Sigmoid colon (tissue), 7 donors: ENCODE data around the gene SAP30. TPM values are rescaled to one million over a fixed set of nuclear protein-coding genes. Genes with fewer than 3 reads are reported as not detected.

Source experiments
- DNase-seq: peaks from one replicate; pipeline ENCODE4 v3.0.0-alpha.2; 2019
- H3K27ac ChIP-seq, 4 donors: fragments of 200-600 bp; sonication (generic); one replicate each; pipeline ENCODE4 v1.5.1; 2016 to 2019; ENCODE audit warnings: mild to moderate bottlenecking in 1 of 4
- H3K27me3 ChIP-seq, 3 donors: fragments of 200-600 bp; sonication (generic); one replicate each; pipeline ENCODE4 v1.5.1; 2019; ENCODE audit warnings: mild to moderate bottlenecking in 1 of 3
- H3K36me3 ChIP-seq, 4 donors: fragments of 200-600 bp; sonication (generic); one replicate each; pipeline ENCODE4 v1.5.1; 2016 to 2019
- H3K4me1 ChIP-seq, 4 donors: fragments of 200-600 bp; sonication (generic); one replicate each; pipeline ENCODE4 v1.5.1; 2017 to 2019
- H3K4me3 ChIP-seq, 4 donors: fragments of 200-600 bp; sonication (generic); one replicate each; pipeline ENCODE4 v1.5.1; 2017 to 2019; ENCODE audit warnings: mild to moderate bottlenecking in 2 of 4, moderate library complexity in 1 of 4
- H3K9me3 ChIP-seq, 4 donors: fragments of 200-600 bp in 3 of 4; sonication (generic) in 3 of 4; one replicate each; pipeline versions ENCODE4 v1.5.1 to v1.6.1; 2013 to 2019
- CTCF ChIP-seq, 4 experiments: fragments of 450-650 bp in 3 of 4; fragments of 200-600 bp in 1 of 4; IDR thresholded peaks; one replicate each; pipeline ENCODE4 v1.5.1; 2016 to 2019; ENCODE audit warnings: antibody characterized with exemption in 4 of 4, mild to moderate bottlenecking in 3 of 4, moderate library complexity in 2 of 4
- EP300 ChIP-seq, 4 donors: sonication (generic); formaldehyde crosslinking; IDR thresholded peaks; one replicate each; pipeline ENCODE4 v1.6.1; 2017; ENCODE audit warnings: antibody characterized with exemption in 4 of 4
- POLR2A ChIP-seq, 2 donors: fragments of 450-650 bp; IDR thresholded peaks; one replicate each; pipeline ENCODE4 v1.6.1; 2016; ENCODE audit warnings: antibody characterized with exemption in 2 of 2, mild to moderate bottlenecking in 2 of 2, moderate library complexity in 2 of 2
- POLR2AphosphoS5 ChIP-seq, 4 donors: sonication (generic); formaldehyde crosslinking; IDR thresholded peaks; one replicate each; pipeline ENCODE4 v1.6.1; 2017; ENCODE audit warnings: antibody characterized with exemption in 4 of 4
- WGBS, 2 donors: extraction: QIAGEN DNeasy Blood & Tissue Kit; methylation state at CpG; one replicate each; pipeline ENCODE4 v1.1.7; 2013; 5-methylcytosine and 5-hydroxymethylcytosine counted together
- intact Hi-C: fragments of 100-400 bp; cut with DNase I; formaldehyde crosslinking; loops from one replicate; pipeline ENCODE4 v1.15.1; 2023
- polyA plus RNA-seq, 3 donors: library from polyadenylated mRNA; stranded (reverse); fragments of 200-250 nt; gene quantifications; one replicate each; pipeline ENCODE4 v1.2.3, GENCODE V29; 2013
- total RNA-seq, 4 donors: library from RNA; depleted of rRNA; stranded (reverse); fragments of >200 nt; gene quantifications; one replicate each; pipeline ENCODE4 v1.1.0, GENCODE V29; 2016
- donor health status: healthy with polysubstance abuse.
- donor health status: Bipolar disorder and iron deficiency.
- donor health status: healthy.

Gene SAP30
- total and polyA plus RNA-seq, 7 donors: 7.2 to 61.4 (median 39.6) TPM

DNA sequence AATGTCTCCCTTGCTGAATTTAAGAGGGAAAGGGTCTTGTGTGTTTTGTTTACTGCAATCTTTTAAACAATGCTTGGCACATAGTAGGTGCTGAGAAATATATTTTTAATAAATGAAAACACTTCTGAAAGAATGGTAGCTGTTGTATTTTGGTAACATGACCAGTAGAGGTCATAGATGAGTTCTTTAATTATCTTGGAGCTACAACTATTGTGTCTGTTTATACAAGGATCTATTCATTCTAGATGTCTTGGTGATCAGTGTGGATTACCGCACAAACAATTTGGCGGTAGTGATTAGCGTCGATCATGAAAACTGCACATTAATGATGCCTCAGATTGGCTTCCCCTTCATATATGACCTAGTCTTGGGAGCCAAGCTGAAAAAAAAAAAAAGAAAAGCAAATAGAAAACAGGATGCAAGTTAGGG lies 49.6 kb downstream of the SAP30 start:
- Histone ChIP-seq H3K27me3 (no peaks in the 10 kb centered on the region), H3K4me1 (peaks cover 0 to 20% (median 4%) of the 10 kb centered on the region in 4 donors), H3K36me3 (peaks cover 0 to 4% (median 0%) of the 10 kb centered on the region in 4 donors), H3K4me3 (no peak overlapping the region), H3K27ac (no peak overlapping the region), H3K9me3 (no peaks in the 10 kb centered on the region)
- DNase-seq: no peak
- WGBS, 2 donors: 18 to 50% methylated on average over 4 of the region's 4 CpGs
- intact Hi-C loops: loop anchor here (1.0 to 5.0 kb wide), 2 partner anchors 74 to 902 kb away; no protein-coding TSS in a partner anchor
- TF ChIP-seq CTCF (IDR thresholded peaks at IDR 0.05) (peak; percentile 31 to 57 (median 51)), EP300 (IDR thresholded peaks at IDR 0.05) (no peak), POLR2A (IDR thresholded peaks at IDR 0.05) (no peak)

GRCh38 chr4:173420801-173421200 lies 50.0 kb downstream of the SAP30 start:
- Histone ChIP-seq H3K4me1 (peaks cover 0 to 24% (median 9%) of the 10 kb centered on the region in 4 donors), H3K36me3 (peaks cover 0 to 4% (median 0%) of the 10 kb centered on the region in 4 donors), H3K27me3 (no peaks in the 10 kb centered on the region), H3K9me3 (no peaks in the 10 kb centered on the region), H3K27ac (no peak overlapping the region), H3K4me3 (no peak overlapping the region)
- no peak for DNase-seq
- intact Hi-C loops: loop anchor here (1.0 to 5.0 kb wide), 2 partner anchors 74 to 902 kb away; no protein-coding TSS in a partner anchor
- WGBS, 2 donors: 89 to 96% methylated on average over 2 of the region's 2 CpGs
- TF ChIP-seq POLR2AphosphoS5 (IDR thresholded peaks at IDR 0.05) (no peak), POLR2A (IDR thresholded peaks at IDR 0.05) (no peak), EP300 (IDR thresholded peaks at IDR 0.05) (no peak)

DNA sequence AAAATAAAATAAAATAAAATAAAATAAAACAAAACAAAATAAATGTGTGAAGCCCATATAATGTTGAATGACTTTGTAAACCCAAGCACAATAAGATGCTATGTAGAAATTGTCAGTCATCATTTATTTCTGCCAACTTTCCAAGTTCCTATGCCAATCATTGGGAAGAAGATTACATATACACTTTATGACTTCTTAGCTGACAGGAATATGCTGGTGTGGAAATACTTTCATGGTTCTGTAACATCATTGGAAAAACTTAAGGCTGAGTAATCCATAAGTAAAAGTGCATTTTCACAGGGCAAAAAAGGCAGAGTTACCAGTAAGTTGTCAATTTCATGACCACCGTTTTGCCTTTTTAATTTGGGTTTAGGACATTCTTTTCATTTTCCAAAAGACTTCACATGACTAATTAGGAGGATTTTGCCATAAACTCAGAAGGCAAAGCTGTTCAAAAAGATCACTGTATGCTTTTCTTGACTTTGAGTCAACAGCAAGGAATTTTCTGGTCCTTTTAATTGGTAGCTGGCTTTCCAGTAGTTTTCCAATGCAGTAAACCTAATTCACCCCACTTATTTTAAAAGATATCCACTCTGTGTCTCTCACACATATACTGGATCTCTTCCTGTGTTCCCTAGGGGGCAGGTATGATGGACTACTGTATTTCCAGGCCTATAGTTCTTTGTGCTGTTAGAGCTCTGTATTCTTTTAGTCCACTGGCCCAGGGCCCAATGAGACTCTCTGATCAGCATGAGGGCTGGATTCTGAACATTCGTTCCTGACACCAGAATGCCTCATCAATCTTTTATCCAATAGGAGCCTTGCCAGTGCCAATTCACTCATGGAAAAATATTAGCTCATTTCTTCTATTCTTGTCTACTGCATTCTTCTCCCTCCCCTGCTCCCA lies 54.4 kb downstream of the SAP30 start:
- no peaks in the 10 kb centered on the region for H3K9me3 ChIP-seq
- H3K36me3 ChIP-seq: no peaks in the 10 kb centered on the region
- no peak for DNase-seq
- no peaks in the 10 kb centered on the region for H3K27me3 ChIP-seq
- intact Hi-C loops: loop anchor here (5.0 kb wide), 1 partner anchor 897 kb away; no protein-coding TSS in a partner anchor
- peak overlapping the region; percentile 38 to 65 (median 58) for H3K27ac ChIP-seq
- TF ChIP-seq EP300 (IDR thresholded peaks at IDR 0.05) (no peak), CTCF (IDR thresholded peaks at IDR 0.05) (no peak), POLR2A (IDR thresholded peaks at IDR 0.05) (no peak), POLR2AphosphoS5 (IDR thresholded peaks at IDR 0.05) (no peak)
- H3K4me1 ChIP-seq: peaks cover 0 to 26% (median 14%) of the 10 kb centered on the region in 4 donors
- H3K4me3 ChIP-seq: no peak overlapping the region
- WGBS, 2 donors: 76 to 87% methylated on average over 2 of the region's 2 CpGs

- Histone ChIP-seq H3K36me3 (no peaks in the 10 kb centered on the region), H3K4me3 (no peak overlapping the region), H3K9me3 (peaks cover 0 to 2% (median 0%) of the 10 kb centered on the region in 4 donors), H3K27me3 (no peaks in the 10 kb centered on the region), H3K4me1 (peaks cover 0 to 19% (median 14%) of the 10 kb centered on the region in 4 donors), H3K27ac (peak overlapping the region; percentile 38 to 65 (median 58))
- intact Hi-C loops: no loop called here
- TF ChIP-seq EP300 (IDR thresholded peaks at IDR 0.05) (no peak), POLR2A (IDR thresholded peaks at IDR 0.05) (no peak), POLR2AphosphoS5 (IDR thresholded peaks at IDR 0.05) (no peak), CTCF (IDR thresholded peaks at IDR 0.05) (no peak)
- DNase-seq: no peak
- WGBS, 2 donors: 65 to 79% methylated on average over 2 of the region's 2 CpGs
Measured at GRCh38 chr4:173426064-173426463, 55.3 kb downstream of the SAP30 start.

Other genes starting within 250 kb of the SAP30 start
- gene GALNT7, start 202.1 kb upstream of the SAP30 start, total RNA-seq: 10 to 100 TPM; 13.2 to 18.6 (median 16.7) TPM
- gene GALNT7, start 202.1 kb upstream of the SAP30 start, polyA plus RNA-seq: 10 to 100 TPM; 15.5 to 22.7 (median 16.8) TPM
- gene HMGB2, start 36.6 kb upstream of the SAP30 start, total RNA-seq: 10 to 100 TPM; 45.1 to 74.7 (median 59.4) TPM
- 100 to 1,000 TPM in 2 of 3 donors, 10 to 100 TPM in 1; 96.1 to 255 (median 129) TPM for gene HMGB2, start 36.6 kb upstream of the SAP30 start, polyA plus RNA-seq
- gene SCRG1, start 28.2 kb downstream of the SAP30 start, total RNA-seq: 1 to 10 TPM; 2.6 to 5.8 (median 4.5) TPM
- under 1 TPM in 2 of 3 donors, not detected in 1; 0.55 to 0.60 TPM for gene SCRG1, start 28.2 kb downstream of the SAP30 start, polyA plus RNA-seq
- gene HAND2, start 159.3 kb downstream of the SAP30 start, total RNA-seq: 100 to 1,000 TPM; 141 to 224 (median 180) TPM
- 10 to 100 TPM in 1 of 3 donors, 1 to 10 TPM in 1, under 1 TPM in 1; 0.46 to 17.4 (median 7.2) TPM for gene HAND2, start 159.3 kb downstream of the SAP30 start, polyA plus RNA-seq